ENCODE measurements around the gene COL6A1. TPM values are rescaled to one million over a fixed set of nuclear protein-coding genes. Genes with fewer than 3 reads are reported as not detected.
A peak's percentile ranks its signal among the peaks of the same experiment; 100 is the strongest.

COL6A1 gene
- 100 to 1,000 TPM in 3 of 4 donors, 10 to 100 TPM in 1; 96.1 to 213 (median 162) TPM for total RNA-seq

GRCh38 chr21:45981151-45982091, at the start of gene COL6A1:
Gene COL6A1, plus strand, starts transcription at chr21:45981770. Its CDS starts 81 bp downstream, at chr21:45981851.
- Histone ChIP-seq H3K4me3 (replicated peaks in 1 of 3) (peak within 1 kb of the TSS; percentile 59 to 78 (median 71)), H3K4me1 (peaks cover 13 to 26% of the 10 kb centered on the region in 2 donors), H3K9me3 (no peaks in the 10 kb centered on the region), H3K27me3 (no peaks in the 10 kb centered on the region), H3K36me3 (peaks cover 0 to 9% of the 10 kb centered on the region in 2 donors), H3K27ac (peak within 1 kb of the TSS; percentile 64 to 85 (median 79))
- WGBS, 2 donors = 3% methylated on average over 18 to 25 of the region's 63 CpGs
- intact Hi-C loops (cut with DNase I) = loop anchor here (10.0 kb wide), 1 partner anchor 203 kb away; the partner anchor contains the start of gene SPATC1L
- TF ChIP-seq POLR2A (IDR thresholded peaks at IDR 0.05) (peak; percentile 54 to 73), CTCF (IDR thresholded peaks at IDR 0.05) (no peak)
- DNase-seq = peak; percentile 76 to 78

- WGBS, 2 donors = 69 to 82% methylated on average over 9 of the region's 9 CpGs
- H3K4me3 ChIP-seq (replicated peaks in 1 of 3) = no peak overlapping the region
- no peaks in the 10 kb centered on the region for H3K9me3 ChIP-seq
- no peaks in the 10 kb centered on the region for H3K36me3 ChIP-seq
- intact Hi-C loops (cut with DNase I) = no loop called here
- DNase-seq = no peak
- no peak overlapping the region for H3K27ac ChIP-seq
- no peak for TF ChIP-seq POLR2A (IDR thresholded peaks at IDR 0.05)
- no peak for TF ChIP-seq CTCF (IDR thresholded peaks at IDR 0.05)
- no peaks in the 10 kb centered on the region for H3K27me3 ChIP-seq
- H3K4me1 ChIP-seq = no peaks in the 10 kb centered on the region
Measured at GRCh38 chr21:45932922-45933502, 48.6 kb upstream of the COL6A1 start.

- Histone ChIP-seq H3K9me3 (no peaks in the 10 kb centered on the region), H3K36me3 (no peaks in the 10 kb centered on the region), H3K27me3 (no peaks in the 10 kb centered on the region), H3K4me1 (no peaks in the 10 kb centered on the region), H3K4me3 (replicated peaks in 1 of 3) (no peak overlapping the region), H3K27ac (no peak overlapping the region)
- no peak for TF ChIP-seq POLR2A (IDR thresholded peaks at IDR 0.05)
- no peak for TF ChIP-seq CTCF (IDR thresholded peaks at IDR 0.05)
- WGBS, 2 donors = 69 to 76% methylated on average over 6 of the region's 6 CpGs
- DNase-seq = no peak
- intact Hi-C loops (cut with DNase I) = no loop called here
Measured at GRCh38 chr21:45934085-45934484, 47.5 kb upstream of the COL6A1 start.

- Histone ChIP-seq H3K4me3 (replicated peaks in 1 of 3) (no peak overlapping the region), H3K9me3 (no peaks in the 10 kb centered on the region), H3K4me1 (no peaks in the 10 kb centered on the region), H3K27me3 (no peaks in the 10 kb centered on the region), H3K27ac (no peak overlapping the region), H3K36me3 (no peaks in the 10 kb centered on the region)
- intact Hi-C loops (cut with DNase I) = no loop called here
- WGBS, 2 donors = 80 to 83% methylated on average over 1 to 3 of the region's 3 CpGs
- no peak for DNase-seq
- TF ChIP-seq CTCF (IDR thresholded peaks at IDR 0.05) (no peak), POLR2A (IDR thresholded peaks at IDR 0.05) (no peak)
Measured at GRCh38 chr21:45934554-45934953, 47.0 kb upstream of the COL6A1 start.

GRCh38 chr21:45935628-45936027, 45.9 kb upstream of the COL6A1 start:
- Histone ChIP-seq H3K36me3 (no peaks in the 10 kb centered on the region), H3K27me3 (no peaks in the 10 kb centered on the region), H3K9me3 (no peaks in the 10 kb centered on the region), H3K4me3 (replicated peaks in 1 of 3) (no peak overlapping the region), H3K27ac (no peak overlapping the region), H3K4me1 (no peaks in the 10 kb centered on the region)
- WGBS, 2 donors = 78 to 89% methylated on average over 3 of the region's 3 CpGs
- no peak for DNase-seq
- intact Hi-C loops (cut with DNase I) = no loop called here
- TF ChIP-seq POLR2A (IDR thresholded peaks at IDR 0.05) (no peak), CTCF (IDR thresholded peaks at IDR 0.05) (no peak)
